ENCODE data around the gene NBPF26.
A peak's percentile ranks its signal among the peaks of the same experiment; 100 is the strongest.
"Not testable (repeated sequence)": the region's sequence is repeated elsewhere in the genome, so short reads cannot be mapped to it uniquely, and the experiment has no call there.

The NBPF26 gene

DNA sequence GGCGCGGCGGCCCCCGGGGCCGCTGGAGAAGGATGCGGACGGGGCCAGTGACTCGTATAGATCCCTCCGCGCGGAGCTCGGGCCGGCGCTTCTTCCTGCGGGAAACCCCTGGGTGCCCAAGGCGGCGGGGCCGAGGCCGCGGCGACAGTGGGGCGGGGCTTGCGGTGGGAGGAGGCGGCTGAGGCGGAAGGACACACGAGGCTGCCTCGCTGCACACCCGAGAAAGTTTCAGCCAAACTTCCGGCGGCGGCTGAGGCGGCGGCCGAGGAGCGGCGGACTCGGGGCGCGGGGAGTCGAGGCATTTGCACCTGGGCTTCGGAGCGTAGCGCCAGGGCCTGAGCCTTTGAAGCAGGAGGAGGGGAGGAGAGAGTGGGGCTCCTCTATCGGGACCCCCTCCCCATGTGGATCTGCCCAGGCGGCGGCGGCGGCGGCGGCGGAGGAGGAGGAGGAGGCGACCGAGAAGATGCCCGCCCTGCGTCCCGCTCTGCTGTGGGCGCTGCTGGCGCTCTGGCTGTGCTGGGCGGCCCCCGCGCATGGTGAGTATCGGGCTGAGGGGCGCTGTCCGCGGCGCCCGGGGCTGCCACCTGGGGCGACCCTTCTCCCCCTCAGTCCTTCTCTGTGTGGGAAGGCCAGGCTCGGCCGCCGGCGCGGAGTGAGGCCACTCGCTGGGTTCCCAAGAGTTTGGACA is at the start of gene NBPF26:
Gene NBPF26, plus strand, starts transcription at position 231 of the 688 bp plus-strand sequence.
- DNase-seq = not testable (repeated sequence)

DNA sequence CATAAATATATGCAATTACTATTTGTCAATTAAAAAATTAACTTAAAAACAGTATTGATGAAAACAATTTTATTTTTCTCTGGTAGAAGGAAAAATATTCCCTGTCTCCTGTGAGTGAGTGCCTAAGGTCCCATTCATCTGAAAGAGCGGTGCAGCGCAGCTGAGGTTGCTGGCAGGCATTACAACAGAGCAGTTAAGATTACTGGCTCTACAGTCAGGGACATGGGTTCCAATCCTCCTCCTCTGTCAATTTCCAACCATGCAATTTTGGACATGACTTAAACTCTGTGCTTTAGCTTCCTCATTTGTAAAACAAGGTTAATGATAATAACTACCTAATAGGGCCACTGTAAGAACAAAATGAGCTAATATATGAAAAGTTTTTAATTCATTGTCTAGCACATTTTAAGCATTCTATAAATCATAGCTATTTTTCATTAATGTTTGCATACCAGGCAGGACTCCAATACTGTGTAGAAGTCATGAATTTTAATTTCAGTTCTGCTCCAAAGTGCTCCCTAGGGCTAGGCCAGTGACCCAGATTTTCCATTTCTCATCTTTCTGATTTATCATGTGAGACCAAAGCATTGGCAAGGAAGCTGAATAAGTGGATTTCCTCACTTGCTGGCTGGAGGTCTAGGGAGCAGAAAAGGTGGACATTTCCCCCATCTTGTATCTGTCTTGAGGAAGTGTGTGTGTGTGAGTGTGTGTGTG is 43.5 kb upstream of the NBPF26 start:
- not testable (repeated sequence) for DNase-seq

DNA sequence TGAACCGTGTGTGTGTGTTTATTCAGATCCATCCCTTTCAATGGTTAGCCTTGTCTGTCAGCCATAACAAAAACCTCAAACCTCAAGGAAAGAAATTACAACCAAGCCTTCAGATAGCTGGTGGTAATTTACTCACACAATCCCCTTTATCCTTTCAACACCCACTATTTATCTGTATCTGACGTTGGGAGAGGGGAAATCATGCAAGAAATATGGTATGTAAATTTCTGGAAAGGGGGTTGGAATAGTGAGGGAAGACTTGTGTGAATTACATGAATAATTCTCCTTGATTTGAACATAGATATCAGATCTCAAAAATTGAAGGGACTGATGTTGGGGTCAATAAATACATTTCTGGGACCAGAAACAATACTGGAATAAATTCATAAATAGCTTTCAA is 42.8 kb upstream of the NBPF26 start:
- not testable (repeated sequence) for DNase-seq

DNA sequence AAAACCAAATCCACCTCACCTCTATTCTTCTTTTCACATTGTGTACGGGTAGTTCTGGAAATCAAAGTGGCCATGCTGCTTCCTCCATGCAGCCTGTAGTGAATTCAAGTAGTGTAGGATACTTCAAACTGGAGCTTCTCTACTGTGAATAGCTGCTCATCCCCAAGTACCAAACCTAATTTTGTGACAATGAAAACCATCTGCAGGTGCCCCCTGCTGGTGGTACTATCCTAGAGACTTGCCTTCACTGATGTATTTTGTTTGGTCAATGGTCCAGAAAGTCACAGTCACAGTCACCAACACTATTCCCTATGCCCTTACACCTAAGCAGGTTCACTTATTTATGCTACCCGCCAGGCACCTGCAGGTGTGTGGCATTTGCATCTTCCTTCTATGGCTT is 39.3 kb upstream of the NBPF26 start:
- not testable (repeated sequence) for DNase-seq

DNA sequence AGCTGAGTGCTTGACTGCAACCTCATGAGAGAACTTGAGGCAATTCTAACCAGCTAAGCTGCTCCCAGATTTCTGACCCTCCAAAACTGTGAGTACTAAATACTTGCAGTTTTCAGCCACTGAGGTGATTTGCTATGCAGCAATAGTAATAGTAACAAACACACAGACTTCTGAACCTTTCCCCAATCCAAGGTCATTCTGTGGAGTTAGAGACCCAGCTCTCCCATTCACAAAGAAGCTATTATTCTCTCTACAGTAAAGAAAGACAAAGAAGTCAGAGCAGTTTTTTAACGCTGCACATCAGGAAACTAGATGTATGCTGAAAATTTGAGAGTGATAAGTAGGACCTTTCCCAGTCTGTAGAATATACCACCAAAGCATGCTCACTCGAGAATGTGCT is 38.1 kb upstream of the NBPF26 start:
- DNase-seq = not testable (repeated sequence)

DNA sequence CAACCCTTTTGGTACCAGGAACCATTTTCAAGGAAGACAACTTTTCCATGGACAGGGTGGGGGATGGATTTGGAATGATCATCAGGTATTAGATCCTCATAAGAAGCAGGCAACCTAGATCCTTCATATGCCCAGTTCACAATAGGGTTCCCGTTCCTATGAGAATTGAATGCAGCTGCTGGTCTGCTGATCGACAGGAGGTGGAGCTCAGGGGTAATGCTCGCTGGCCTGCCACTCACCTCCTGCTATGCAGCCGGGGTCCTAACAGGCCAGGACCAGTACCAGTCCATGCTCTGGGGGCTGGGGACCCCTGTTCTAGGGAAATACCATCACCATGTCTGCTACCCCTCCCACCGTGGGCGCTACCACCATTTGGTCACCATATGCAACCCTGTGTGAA is 36.5 kb upstream of the NBPF26 start:
- DNase-seq = not testable (repeated sequence)

DNA sequence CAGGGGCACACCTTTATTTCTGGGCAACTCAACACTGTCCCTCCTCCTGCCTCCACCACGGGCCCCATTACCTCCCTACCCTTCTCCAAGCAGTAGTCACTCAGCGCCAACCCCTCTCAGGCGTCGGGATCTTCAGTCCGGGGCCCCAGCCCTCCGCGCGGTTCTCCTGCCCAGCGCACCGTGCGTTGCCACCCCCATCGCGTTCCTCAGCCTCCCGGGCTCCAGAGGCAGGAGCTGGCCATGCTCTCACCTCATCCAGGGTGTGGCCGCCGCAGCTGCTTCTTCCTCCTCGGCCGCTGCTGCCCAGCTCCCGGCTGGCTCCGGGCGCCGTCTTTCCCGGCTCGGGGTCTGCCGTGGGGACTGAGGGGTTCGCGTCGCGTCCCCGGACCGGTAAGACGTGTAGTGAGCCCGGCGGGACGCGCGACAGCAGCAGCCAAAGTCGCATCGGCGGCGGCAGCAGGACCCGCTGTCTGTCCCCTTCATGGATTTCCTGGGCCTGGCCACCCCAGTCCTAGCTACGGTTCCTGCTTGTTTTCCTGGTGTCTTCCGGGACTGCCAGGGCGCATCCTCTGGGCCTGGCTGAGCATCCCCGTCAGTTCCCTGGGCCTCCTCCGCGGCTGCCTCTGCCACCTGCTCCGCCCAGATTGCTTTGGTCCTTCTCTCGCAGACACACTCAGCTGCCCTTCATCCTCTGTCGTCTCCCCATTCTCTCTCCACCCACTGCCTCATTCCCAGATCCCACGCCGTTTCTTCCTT is 22.8 kb upstream of the NBPF26 start:
- not testable (repeated sequence) for DNase-seq

DNA sequence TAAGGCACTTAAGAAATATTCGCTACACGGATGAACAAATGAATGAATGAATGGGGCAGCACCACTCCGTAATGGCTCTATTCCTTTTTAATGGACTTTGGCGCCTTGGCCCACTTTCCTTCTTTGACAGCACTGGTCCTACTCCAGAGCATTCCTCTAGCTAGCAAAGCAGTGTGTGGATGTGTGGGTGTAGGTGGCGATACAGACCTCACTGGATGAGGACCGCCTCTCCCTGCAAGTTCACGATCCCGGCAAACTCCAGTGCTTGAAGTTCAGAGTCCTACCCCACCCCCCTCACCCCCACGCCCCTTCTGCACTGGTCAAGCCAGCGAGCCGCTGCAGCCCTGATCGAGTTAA is 409 bp upstream of the NBPF26 start:
- DNase-seq = not testable (repeated sequence)

DNA sequence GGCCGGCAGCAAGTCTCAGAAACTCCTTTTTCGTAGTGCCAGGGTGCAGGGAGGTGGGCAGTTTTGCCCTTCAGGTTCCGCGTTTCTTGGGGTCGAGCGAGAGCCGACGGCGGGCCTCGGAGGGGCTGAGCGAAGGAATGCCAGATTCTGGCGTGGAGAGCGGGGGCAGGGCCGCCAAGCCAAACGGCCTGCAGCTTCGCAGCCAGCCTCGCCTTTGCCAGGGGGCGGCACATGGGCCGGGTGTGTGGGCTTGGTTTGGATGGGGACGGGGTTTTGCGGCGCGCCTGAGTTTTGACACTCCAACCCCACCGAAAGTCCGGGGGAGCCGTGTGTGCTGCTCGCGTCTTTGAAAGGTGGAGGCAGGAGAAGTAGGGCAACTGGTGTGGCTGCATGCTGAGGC is 762 bp downstream of the NBPF26 start:
- not testable (repeated sequence) for DNase-seq

DNA sequence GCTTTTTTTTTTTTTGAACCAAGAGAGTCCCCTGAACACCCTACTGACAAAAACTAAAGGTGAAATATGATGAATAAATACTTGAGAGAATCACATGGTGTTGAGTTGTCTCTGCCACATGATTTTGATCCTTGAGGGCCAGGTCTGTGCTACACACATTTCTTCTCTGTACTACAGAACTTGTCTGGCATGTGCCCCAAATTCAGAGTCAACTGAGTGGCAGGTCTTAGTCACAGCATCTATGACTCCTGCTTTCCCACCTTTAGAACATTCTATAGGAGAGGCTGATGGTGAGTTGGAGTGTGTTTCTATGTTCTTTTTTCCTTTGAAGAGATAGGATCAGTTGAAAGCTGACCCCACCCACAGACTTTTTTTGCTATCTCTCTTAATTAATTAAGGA is 5.1 kb downstream of the NBPF26 start:
- DNase-seq = not testable (repeated sequence)

DNA sequence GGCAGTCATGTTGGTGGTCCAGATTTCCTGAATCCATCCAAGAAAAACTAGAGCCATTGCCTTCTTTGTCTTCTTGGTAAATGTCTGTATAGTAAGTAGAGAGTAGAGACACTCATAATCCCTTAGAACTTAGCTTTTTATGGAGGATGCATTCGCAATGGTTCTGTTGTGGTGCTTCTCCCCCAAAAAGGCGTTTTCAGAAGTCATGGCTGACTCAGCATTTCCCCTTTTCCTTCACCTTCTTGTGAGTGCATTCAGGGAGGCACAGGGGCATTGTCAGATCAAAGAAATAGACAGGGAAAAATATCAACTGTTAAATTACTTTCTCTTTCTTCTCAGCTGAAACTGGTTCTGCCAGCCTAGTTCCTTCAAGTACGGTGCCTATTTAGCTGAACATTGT is 45.3 kb downstream of the NBPF26 start:
- not testable (repeated sequence) for DNase-seq

DNA sequence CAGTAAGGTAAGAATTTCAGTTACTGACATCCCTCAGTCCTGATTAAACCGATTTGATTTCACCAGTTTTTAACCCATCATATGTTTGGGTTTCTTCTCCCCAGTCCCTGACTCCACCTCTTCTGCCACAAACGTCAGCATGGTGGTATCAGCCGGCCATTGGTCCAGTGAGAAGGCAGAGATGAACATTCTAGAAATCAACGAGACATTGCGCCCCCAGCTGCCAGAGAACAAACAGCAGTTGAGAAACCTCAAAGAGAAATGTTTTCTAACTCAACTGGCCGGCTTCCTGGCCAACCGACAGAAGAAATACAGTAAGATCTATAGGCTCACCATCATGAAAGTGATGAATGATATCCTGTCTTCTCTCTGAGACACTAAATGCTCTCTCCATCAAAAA is 81.7 kb downstream of the NBPF26 start:
- DNase-seq = not testable (repeated sequence)

DNA sequence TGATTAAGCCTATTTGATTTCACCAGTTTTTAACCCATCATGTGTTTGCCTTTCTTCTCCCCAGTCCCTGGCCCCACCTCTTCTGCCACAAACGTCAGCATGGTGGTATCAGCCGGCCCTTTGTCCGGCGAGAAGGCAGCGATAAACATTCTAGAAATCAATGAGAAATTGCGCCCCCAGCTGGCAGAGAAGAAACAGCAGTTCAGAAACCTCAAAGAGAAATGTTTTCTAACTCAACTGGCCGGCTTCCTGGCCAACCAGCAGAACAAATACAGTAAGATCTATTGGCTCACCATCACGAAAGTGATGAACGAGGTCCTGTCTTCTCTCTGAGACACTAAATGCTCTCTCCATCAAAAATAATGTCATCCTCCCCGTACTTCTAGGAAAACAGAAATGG is 88.1 kb downstream of the NBPF26 start:
- DNase-seq = not testable (repeated sequence)

DNA sequence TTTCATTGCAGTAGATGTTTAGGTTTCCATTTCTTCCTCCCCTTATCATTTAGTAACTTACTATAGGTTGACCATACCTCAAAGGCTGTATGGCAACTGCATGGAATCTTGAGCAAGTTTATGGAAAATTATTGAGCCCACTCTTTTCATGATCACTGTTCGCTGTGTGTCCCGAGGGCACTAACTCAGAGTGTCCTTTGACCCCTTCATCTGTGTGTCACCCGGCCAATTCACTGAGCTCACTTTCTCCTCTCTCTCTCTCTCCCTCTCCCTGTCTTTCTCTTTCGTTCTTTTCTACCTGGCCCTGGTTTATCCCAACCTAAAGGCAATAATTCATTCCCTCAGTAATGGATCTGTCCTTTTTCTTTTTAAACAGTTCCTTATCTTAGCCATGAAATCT is 101.3 kb downstream of the NBPF26 start:
- not testable (repeated sequence) for DNase-seq

DNA sequence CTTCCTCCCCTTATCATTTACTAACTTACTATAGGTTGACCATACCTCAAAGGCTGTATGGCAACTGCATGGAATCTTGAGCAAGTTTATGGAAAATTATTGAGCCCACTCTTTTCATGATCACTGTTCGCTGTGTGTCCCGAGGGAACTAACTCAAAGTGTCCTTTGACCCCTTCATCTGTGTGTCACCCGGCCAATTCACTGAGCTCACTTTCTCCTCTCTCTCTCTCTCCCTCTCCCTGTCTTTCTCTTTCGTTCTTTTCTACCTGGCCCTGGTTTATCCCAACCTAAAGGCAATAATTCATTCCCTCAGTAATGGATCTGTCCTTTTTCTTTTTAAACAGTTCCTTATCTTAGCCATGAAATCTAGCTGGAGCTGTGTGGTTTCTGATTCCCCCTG is 102.9 kb downstream of the NBPF26 start:
- not testable (repeated sequence) for DNase-seq

DNA sequence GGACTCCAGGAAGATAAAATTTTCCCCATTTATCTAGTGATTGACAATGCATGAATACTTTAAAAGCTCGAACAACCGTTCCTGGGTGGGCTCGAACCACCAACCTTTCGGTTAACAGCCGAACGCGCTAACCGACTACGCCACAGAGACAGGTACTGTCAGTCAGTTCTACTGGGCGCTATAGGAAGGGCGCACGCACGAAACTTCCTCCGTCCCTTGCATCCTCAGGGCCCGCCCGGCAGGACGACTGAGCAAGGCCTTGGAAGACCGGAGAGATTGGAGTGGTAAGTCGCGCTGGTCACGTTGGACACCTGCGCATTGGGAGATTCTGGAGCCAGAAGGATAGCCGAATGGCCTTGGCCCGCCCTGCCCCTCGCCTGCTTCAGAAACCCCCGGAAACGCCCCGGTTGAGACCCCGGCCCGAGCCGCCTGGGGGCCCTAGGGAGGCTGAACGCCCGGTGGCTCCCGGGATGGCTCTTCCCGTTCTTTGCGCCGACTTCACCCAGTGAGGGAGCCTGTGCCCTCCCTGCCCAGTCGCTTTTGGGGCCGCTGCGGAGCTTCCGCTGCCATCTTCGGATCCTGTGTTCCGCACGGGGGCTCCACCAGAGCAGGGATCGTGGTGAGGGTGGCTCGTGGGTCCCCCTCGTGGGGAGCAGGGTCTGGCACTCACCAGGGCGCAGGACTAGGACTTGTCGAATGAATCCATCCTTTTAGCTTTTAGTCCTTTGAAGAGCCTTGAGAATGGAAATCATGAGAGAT is 120.6 kb downstream of the NBPF26 start:
- DNase-seq = peak; percentile 21

DNA sequence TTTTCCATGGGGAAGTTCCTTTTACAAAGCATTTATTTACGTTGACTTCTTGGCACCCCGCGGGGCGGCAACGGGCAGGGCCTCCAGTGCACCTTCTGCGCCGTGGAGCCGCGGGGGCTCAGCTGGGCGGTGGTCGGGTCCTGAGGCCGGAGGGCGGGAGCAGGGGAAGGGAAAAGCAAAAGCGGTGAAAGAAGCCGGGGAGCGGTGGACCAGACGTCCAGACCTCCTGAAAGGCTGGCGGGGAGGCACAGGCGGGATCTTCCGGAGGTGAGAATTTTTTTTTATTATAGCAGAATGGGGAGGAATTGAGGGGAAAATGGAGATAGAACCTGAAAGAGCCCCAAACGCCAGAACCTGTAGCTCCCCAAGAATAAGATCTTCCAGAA is 121.2 kb downstream of the NBPF26 start:
- not testable (repeated sequence) for DNase-seq

DNA sequence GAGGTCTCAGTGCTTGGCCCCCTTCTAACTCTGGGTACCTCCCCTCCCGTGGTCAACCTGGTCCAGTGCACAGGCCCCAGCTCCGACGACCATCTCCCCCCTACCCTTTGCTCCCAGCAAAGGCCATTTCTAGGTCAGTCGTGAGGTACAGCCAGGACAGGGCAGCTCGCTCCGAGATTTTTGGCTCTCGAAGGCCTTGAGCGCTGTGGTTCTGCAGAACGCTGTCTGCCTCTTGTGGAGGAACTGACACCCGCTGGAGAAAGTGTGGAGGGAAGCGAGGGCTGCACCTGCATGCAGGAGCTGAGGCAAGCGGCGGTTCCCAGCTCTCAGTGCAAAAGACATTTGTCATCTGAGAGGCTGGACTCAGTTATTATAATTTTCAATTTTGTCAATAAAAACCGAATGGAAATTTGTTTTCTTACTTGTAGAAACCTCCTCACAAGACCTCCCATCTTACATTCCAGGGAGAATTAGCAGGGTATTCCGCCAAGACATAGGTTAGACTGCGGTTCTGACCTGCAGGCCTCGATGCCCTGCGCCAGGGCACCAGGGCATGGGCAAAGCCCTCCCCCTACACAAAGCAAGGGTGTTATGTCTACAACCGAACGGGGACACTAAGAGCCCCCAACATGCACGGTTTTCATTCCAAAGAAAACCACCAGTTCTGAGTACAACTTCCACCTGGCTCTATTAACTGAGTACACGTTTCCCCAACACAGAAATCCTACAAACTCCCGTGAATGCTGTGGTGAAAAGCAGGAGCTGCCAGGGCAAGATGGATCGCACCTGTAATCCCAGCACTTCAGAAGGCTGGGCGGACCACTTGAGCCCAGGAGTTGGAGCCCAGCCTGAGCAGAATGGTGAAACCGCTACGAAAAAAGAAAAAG is 125.9 kb downstream of the NBPF26 start:
- not testable (repeated sequence) for DNase-seq

DNA sequence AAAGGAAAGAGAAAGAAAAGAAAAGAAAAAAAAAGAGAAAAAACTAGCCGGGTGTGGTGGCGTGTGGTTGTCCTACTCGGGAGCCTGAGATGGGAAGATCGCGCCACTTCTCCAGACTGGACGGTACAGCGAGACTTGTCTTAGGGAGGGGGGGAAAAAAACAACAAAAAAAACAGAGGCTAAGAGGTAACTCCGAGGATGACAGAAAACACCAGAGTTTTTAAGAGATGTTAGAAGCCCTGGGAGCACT is 126.5 kb downstream of the NBPF26 start:
- peak; percentile 0 for DNase-seq

DNA sequence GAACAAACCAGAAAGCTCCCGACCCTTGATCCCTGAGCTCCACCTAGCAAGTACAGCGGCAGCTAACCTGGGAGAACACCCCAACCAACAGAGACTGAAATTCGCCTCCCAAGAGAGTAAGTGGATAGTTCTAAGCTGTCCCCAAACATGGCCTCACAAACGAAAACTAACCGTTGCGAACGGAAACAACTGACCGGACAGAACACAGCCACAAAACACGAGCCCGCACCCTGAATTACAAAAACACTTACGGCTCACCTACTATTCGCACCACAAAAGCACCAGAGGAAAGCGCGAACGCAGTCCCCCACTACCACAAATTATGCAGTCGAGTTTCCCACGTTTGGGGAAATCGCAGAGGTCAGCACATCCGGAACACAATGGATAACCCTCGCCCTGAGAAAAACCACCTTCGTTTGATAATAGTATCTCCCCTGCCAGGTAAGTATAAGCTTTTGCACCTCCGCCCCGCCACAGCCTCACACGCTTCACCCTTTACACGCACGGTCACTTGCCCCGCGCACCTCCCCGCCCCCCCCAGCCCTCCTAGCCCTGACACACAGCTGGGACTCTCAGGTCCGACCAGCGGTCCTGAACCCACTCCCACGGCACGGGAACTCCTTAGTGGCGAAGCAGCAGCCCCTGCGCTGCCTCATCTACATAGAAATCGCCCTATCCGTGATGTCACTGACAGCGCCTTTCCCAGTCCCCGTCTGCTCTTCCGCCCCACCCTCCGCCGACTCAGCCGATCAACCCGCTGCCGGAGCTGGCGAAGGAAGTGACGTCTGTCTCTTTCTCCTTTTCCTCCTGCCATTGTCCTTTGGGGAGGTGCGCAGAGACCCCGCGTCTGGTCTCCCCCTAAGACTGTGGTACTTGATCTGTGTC is 127.0 kb downstream of the NBPF26 start:
- DNase-seq = peak; percentile 20

DNA sequence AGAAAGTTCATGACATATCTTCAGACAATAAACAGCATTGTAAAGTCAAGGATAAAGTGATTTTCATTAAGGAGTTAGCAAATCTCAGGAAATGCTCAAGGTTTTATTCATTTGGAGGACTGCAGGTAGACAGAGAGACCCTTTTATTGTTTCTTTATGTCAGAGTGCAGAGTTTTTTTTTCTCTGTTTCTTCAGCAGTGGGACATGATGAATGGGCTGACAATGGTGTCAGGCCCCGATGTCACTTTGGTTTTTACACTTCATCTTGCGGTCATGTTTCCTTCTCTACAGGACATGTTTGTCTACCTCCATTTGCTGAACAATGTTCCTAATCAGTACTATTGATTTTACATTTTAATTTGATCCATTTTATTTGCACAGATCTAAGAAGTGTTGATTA is 134.4 kb downstream of the NBPF26 start:
- not testable (repeated sequence) for DNase-seq
